GDM1 (cell line): ENCODE data around the gene CEBPG.

Experiments
- DNase-seq: peaks from one replicate; lab custom pipeline; 2025; lab: John Stamatoyannopoulos, UW

CEBPG gene

GRCh38 chr19:33420821-33421220 lies 47.3 kb downstream of the CEBPG start:
- no peak for DNase-seq

DNA sequence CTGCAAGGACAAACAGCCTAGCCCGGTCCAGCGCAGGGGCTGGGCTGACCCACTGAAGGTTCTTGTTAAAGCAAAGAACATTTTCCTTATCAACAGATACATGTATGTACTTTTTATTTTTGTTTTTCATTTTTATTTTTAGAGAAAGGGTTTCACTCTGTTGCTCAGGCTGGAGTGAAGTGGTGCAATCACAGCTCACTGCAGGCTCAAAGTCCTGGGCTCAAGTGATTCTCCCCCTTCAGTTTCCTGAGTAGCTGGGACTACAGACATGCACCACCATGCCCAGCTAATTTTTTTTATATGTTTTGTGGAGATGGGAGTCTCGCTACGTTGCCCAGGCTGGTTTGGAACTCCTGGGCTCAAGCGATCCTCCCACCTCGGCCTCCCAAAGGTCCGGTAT lies 47.9 kb downstream of the CEBPG start:
- DNase-seq, result no peak

- DNase-seq, result no peak
Observed at GRCh38 chr19:33422369-33423180, 49.1 kb downstream of the CEBPG start.

- DNase-seq, result no peak
Observed at GRCh38 chr19:33424181-33424580, 50.7 kb downstream of the CEBPG start.

GRCh38 chr19:33426621-33427361 lies 53.3 kb downstream of the CEBPG start:
- no peak for DNase-seq

GRCh38 chr19:33427801-33428626 lies 54.5 kb downstream of the CEBPG start:
- DNase-seq, result no peak

DNA sequence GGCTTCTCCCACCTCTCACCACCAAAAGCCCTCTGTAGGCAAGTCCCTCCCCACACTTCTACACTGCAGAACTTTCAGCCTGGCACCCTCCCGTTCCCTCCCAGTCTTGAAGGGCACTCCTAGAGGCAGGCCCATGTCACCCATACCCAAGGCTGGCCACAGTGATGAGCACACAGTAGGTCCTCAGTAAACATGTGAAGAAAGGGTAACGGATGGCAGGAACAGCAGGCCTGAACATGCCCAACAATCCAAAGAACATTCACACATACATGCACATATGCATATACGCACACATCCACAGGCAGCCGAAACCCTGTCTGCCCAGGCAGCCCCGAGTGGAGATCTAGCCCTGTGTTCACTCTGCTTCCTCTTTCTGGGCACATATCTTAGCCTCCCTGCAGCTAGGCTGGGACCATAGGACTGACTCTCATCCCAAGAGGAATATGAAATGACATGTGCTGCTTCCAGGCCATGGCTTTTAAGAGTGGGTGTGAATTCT lies 55.2 kb downstream of the CEBPG start:
- no peak for DNase-seq

GRCh38 chr19:33429891-33430673 lies 56.6 kb downstream of the CEBPG start:
- DNase-seq, result no peak

DNA sequence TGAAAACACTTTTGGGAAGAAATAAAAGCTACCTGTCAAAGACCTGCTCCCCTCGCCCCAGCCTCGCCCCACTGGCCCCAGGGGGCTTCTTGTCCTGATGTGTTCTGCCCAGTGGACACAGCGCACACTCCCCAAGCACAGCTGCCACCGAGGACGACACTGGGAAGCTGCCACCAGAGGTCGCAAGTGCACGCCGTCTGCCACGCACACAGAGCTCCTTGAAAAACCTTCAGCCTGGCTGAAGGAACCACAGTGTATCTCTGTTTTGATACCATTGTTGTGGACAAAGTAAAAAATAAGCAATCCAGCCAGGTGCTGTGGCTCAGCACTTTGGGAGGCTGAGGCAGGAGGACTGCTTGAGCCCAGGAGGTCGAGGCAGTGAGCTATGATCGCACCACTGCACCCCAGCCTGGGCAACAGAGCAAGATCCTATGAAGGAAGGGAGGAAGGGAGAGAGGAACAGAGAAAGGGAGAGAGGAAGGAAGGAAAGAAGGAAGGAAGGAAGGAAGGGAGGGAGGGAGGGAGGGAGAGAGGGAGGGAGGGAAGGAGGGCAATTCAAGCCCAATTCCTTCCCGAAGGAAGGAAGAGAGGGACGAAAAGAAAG lies 57.3 kb downstream of the CEBPG start:
- peak; percentile 16 for DNase-seq

- no peak for DNase-seq
Observed at GRCh38 chr19:33432015-33432414, 58.5 kb downstream of the CEBPG start.
